WERI-Rb-1 (cell line): ENCODE results near the gene SDSL.

Source experiments
- DNase-seq: peaks from one replicate; pipeline ENCODE4 v3.0.0-alpha.2; 2020
- H3K27ac ChIP-seq: fragments of 250-450 bp; sonication (Bioruptor Pico); 2 replicates; pipeline ENCODE4 v1.5.1; 2020; ENCODE audit warnings: mild to moderate bottlenecking, moderate library complexity
- H3K27me3 ChIP-seq: fragments of 250-450 bp; sonication (Bioruptor Pico); 2 replicates; pipeline ENCODE4 v1.5.1; 2021; ENCODE audit warnings: mild to moderate bottlenecking, low read depth, moderate library complexity; ENCODE audit not compliant: insufficient read depth, severe bottlenecking
- H3K36me3 ChIP-seq: fragments of 250-450 bp; sonication (Bioruptor Pico); 2 replicates; pipeline ENCODE4 v1.5.1; 2020; ENCODE audit warnings: mild to moderate bottlenecking, moderate library complexity
- H3K4me3 ChIP-seq: 2 replicates; pipeline ENCODE4 v1.5.1; 2011; ENCODE audit warnings: low read depth, mild to moderate bottlenecking, control low read depth, low read length
- H3K9me3 ChIP-seq: fragments of 250-450 bp; sonication (Bioruptor Pico); 2 replicates; pipeline ENCODE4 v1.5.1; 2021; ENCODE audit warnings: mild to moderate bottlenecking, moderate library complexity; ENCODE audit not compliant: severe bottlenecking
- TF ChIP-seq, protein P1 (sequence below): IDR thresholded peaks from 2 replicates; pipeline ENCODE4 v1.5.1; 2011; ENCODE audit warnings: low read depth, mild to moderate bottlenecking, control low read depth, inconsistent platforms, low read length

The SDSL gene, protein sequence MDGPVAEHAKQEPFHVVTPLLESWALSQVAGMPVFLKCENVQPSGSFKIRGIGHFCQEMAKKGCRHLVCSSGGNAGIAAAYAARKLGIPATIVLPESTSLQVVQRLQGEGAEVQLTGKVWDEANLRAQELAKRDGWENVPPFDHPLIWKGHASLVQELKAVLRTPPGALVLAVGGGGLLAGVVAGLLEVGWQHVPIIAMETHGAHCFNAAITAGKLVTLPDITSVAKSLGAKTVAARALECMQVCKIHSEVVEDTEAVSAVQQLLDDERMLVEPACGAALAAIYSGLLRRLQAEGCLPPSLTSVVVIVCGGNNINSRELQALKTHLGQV

GRCh38 chr12:113422030-113422885 is at the start of gene SDSL:
Gene SDSL, plus strand, starts transcription at chr12:113422380. Its CDS starts 5,603 bp downstream, at chr12:113427983.
- DNase-seq: peak; percentile 75
- Histone ChIP-seq H3K36me3 (no peaks in the 10 kb centered on the region; the same call in 1 of the 2 replicates), H3K9me3 (no peaks in the 10 kb centered on the region), H3K4me3 (peak within 1 kb of the TSS; percentile 51), H3K27ac (peak within 1 kb of the TSS; percentile 80), H3K27me3 (no peaks in the 10 kb centered on the region)
- TF ChIP-seq, protein P1, sequence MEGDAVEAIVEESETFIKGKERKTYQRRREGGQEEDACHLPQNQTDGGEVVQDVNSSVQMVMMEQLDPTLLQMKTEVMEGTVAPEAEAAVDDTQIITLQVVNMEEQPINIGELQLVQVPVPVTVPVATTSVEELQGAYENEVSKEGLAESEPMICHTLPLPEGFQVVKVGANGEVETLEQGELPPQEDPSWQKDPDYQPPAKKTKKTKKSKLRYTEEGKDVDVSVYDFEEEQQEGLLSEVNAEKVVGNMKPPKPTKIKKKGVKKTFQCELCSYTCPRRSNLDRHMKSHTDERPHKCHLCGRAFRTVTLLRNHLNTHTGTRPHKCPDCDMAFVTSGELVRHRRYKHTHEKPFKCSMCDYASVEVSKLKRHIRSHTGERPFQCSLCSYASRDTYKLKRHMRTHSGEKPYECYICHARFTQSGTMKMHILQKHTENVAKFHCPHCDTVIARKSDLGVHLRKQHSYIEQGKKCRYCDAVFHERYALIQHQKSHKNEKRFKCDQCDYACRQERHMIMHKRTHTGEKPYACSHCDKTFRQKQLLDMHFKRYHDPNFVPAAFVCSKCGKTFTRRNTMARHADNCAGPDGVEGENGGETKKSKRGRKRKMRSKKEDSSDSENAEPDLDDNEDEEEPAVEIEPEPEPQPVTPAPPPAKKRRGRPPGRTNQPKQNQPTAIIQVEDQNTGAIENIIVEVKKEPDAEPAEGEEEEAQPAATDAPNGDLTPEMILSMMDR: no peak

- no peak overlapping the region for H3K27ac ChIP-seq
- no peak for DNase-seq
- no peaks in the 10 kb centered on the region for H3K27me3 ChIP-seq
- TF ChIP-seq, protein P1: no peak
- H3K36me3 ChIP-seq: peaks cover 44% of the 10 kb centered on the region
- H3K9me3 ChIP-seq: no peaks in the 10 kb centered on the region
- no peak overlapping the region for H3K4me3 ChIP-seq
These were observed 48.7 kb upstream of the SDSL start for GRCh38 chr12:113373440-113373839.

GRCh38 chr12:113373969-113374368 is 48.2 kb upstream of the SDSL start:
- TF ChIP-seq, protein P1: no peak
- no peak overlapping the region for H3K27ac ChIP-seq
- H3K9me3 ChIP-seq: no peaks in the 10 kb centered on the region
- no peak overlapping the region for H3K4me3 ChIP-seq
- H3K36me3 ChIP-seq: peaks cover 44% of the 10 kb centered on the region
- no peak for DNase-seq
- H3K27me3 ChIP-seq: no peaks in the 10 kb centered on the region

DNA sequence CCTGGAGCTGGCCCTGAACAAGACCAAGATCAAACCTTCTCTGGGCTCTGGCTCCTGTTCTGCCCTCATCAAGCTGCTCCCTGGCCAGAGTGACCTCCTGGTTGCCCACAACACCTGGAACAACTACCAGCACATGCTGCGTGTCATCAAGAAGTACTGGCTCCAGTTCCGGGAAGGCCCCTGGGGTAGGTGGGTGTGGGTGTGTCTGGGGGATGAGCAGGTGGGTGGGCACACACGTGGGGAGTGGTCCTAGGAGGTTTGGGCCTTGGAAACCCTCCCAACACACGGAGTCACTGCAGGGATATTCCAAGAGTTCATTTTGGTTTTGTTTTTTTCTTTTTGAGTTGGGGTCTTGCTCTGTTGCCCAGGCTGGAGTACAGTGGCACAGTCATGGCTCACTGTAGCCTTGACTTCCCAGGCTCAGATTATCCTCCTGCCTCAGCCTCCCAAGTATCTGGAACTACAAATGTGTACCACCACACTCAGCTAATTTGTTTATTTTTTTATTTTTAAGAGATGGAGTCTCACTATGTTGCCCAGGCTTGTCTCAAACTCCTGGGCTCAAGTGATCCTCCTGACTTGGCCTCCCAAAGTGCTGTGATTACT is 47.3 kb upstream of the SDSL start:
- TF ChIP-seq, protein P1: no peak
- H3K27me3 ChIP-seq: no peaks in the 10 kb centered on the region

DNA sequence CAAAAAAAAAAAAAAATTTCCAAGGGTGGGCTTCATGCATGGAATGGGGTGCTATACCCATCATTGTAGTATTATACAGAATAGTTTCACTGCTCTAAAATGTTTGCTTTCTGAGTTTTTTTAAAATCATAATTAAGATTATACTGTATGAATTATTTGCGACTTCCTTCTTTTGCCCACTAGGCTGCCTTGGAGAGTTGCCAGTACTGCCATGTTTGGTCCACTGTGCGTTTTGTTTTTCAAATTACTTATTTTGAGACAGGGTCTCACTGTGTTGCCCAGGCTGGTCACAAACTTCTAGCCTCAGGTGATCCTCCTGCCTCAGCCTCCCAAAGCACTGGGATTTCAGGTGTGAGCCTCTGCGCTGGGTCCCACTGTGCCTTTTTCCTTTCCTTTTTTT is 43.9 kb upstream of the SDSL start:
- no peak overlapping the region for H3K4me3 ChIP-seq
- H3K36me3 ChIP-seq: peaks cover 47% of the 10 kb centered on the region
- no peak for DNase-seq
- TF ChIP-seq, protein P1: no peak
- no peak overlapping the region for H3K27ac ChIP-seq
- H3K27me3 ChIP-seq: no peaks in the 10 kb centered on the region
- no peaks in the 10 kb centered on the region for H3K9me3 ChIP-seq

More for the DNA sequence above, 47.3 kb upstream of the SDSL start:
- Histone ChIP-seq H3K9me3 (no peaks in the 10 kb centered on the region), H3K27ac (no peak overlapping the region), H3K4me3 (no peak overlapping the region), H3K36me3 (peaks cover 40% of the 10 kb centered on the region)
- no peak for DNase-seq
